ENCODE measurements around the gene SLC25A13.

Gene SLC25A13

DNA sequence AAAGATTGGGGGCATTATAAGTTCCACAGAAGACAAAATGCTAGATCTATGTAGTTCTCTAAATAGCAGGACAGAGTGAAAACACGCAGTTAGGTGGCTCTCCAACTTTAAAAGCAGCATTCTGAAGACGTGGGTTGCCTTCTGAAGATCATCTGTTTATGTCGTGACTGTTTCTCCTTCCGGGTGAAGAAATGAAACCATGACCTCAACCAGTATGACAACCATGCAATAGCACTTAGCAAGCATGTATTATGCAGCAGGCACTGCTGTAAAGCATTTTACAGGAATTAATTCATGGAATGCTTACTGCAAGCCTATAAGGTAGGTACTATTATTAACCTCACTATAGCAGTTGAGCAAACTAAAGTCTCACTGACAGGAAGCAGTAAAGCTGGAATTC is 125.2 kb downstream of the SLC25A13 start:
- Histone ChIP-seq H3K4me3 (ENCODE audit: low read length) (no peak overlapping the region), H3K4me1 (ENCODE audit: low read length) (no peaks in the 10 kb centered on the region), H3K27ac (ENCODE audit: low read length) (no peak overlapping the region), H3K9ac (ENCODE audit: low read length) (no peak overlapping the region), H2AFZ (ENCODE audit: low read length) (no peak overlapping the region), H3F3A (ENCODE audit: insufficient read depth, low read length) (no peaks in the 10 kb centered on the region), H3K9me2 (replicated peaks; ENCODE audit: insufficient read depth, low read length) (no peaks in the 10 kb centered on the region), H3K4me2 (ENCODE audit: low read depth, low read length) (no peak overlapping the region), H3K9me3 (replicated peaks; ENCODE audit: insufficient read depth, low read length) (no peaks in the 10 kb centered on the region), H4K20me1 (ENCODE audit: insufficient read depth, low read length) (no peaks in the 10 kb centered on the region), H3K36me3 (replicated peaks; ENCODE audit: insufficient read depth, low read length) (no peaks in the 10 kb centered on the region), H3K79me2 (ENCODE audit: low read length) (no peaks in the 10 kb centered on the region), H3K27me3 (replicated peaks; ENCODE audit: insufficient read depth, low read length) (no peaks in the 10 kb centered on the region)
- no peak for DNase-seq
- TF ChIP-seq EZH2 (optimal IDR thresholded peaks at IDR 0.05; ENCODE audit: low read depth, low read length) (no peak), EZH2phosphoT487 (IDR thresholded peaks at IDR 0.05; ENCODE audit: low read length) (no peak)
- TF ChIP-seq, protein P1, sequence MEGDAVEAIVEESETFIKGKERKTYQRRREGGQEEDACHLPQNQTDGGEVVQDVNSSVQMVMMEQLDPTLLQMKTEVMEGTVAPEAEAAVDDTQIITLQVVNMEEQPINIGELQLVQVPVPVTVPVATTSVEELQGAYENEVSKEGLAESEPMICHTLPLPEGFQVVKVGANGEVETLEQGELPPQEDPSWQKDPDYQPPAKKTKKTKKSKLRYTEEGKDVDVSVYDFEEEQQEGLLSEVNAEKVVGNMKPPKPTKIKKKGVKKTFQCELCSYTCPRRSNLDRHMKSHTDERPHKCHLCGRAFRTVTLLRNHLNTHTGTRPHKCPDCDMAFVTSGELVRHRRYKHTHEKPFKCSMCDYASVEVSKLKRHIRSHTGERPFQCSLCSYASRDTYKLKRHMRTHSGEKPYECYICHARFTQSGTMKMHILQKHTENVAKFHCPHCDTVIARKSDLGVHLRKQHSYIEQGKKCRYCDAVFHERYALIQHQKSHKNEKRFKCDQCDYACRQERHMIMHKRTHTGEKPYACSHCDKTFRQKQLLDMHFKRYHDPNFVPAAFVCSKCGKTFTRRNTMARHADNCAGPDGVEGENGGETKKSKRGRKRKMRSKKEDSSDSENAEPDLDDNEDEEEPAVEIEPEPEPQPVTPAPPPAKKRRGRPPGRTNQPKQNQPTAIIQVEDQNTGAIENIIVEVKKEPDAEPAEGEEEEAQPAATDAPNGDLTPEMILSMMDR (IDR thresholded peaks at IDR 0.05; ENCODE audit: low read length), result no peak

DNA sequence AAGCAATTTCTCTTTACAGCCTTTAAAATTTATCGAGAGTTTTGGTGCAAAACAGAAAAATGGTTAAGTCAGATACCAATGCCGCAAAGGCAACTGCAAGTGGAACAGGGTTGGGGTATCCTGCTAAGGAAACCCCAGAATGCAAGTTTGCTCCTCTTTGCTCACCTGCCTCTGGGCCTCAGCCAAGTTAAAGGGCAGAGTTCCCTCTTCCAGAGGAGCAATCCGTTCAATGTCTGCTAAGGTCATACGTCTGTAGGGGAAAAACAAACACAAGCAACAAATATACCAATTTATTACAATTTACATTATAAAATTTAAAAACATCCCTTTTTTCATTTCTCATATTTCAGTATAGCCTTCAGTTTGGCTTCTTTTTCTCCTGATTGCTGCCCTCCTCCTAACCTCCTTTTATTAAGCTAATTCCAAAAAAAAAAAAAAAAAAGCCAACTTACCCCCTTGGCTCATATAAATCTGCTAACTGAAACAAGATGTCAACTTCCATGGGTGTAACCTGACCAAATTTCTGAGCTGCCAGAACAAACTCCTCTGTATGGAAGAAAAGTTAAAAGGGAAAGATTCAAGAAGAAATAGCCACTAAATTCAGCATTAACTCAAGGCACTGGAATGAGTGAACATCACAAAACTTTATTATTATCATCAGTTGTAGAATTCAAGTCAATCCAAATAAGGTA is 132.6 kb downstream of the SLC25A13 start:
- Histone ChIP-seq H4K20me1 (ENCODE audit: insufficient read depth, low read length) (no peaks in the 10 kb centered on the region), H3K4me2 (ENCODE audit: low read depth, low read length) (no peak overlapping the region), H3K79me2 (ENCODE audit: low read length) (no peaks in the 10 kb centered on the region), H3K27ac (ENCODE audit: low read length) (no peak overlapping the region), H2AFZ (ENCODE audit: low read length) (no peak overlapping the region), H3K9ac (ENCODE audit: low read length) (no peak overlapping the region), H3F3A (ENCODE audit: insufficient read depth, low read length) (no peaks in the 10 kb centered on the region), H3K36me3 (replicated peaks; ENCODE audit: insufficient read depth, low read length) (peaks cover 3% of the 10 kb centered on the region; the same call in 1 of the 2 replicates), H3K4me1 (ENCODE audit: low read length) (no peaks in the 10 kb centered on the region), H3K4me3 (ENCODE audit: low read length) (no peak overlapping the region), H3K9me2 (replicated peaks; ENCODE audit: insufficient read depth, low read length) (no peaks in the 10 kb centered on the region), H3K9me3 (replicated peaks; ENCODE audit: insufficient read depth, low read length) (no peaks in the 10 kb centered on the region), H3K27me3 (replicated peaks; ENCODE audit: insufficient read depth, low read length) (no peaks in the 10 kb centered on the region)
- no peak for DNase-seq
- no peak for TF ChIP-seq EZH2phosphoT487 (IDR thresholded peaks at IDR 0.05; ENCODE audit: low read length)
- TF ChIP-seq, protein P1 (IDR thresholded peaks at IDR 0.05; ENCODE audit: low read length), result no peak

DNA sequence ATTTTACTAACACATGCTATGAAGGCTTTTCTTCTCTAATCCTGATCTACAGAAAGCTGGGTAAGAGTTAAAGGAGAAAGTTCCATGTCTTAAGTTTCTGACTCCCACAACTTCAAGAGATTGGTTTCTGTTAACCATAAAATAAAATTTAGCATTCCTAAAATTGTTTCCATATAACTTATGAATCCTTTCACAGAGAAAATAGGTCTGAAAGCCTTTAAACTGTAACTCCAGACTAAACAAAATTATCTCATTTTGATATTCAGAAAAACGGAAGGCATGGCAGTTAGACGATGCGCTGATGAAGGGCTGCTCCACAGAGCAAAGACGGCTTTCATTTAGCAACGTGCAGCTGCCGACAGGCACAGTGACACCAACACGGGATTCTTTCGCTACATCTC is 133.3 kb downstream of the SLC25A13 start:
- H3K27ac ChIP-seq (ENCODE audit: low read length), result no peak overlapping the region
- no peak overlapping the region for H3K9ac ChIP-seq (ENCODE audit: low read length)
- H3K36me3 ChIP-seq (replicated peaks; ENCODE audit: insufficient read depth, low read length), result peaks cover 3% of the 10 kb centered on the region; the same call in 1 of the 2 replicates
- no peaks in the 10 kb centered on the region for H3K27me3 ChIP-seq (replicated peaks; ENCODE audit: insufficient read depth, low read length)
- H3K9me2 ChIP-seq (replicated peaks; ENCODE audit: insufficient read depth, low read length), result no peaks in the 10 kb centered on the region
- H3K4me2 ChIP-seq (ENCODE audit: low read depth, low read length), result no peak overlapping the region
- H4K20me1 ChIP-seq (ENCODE audit: insufficient read depth, low read length), result no peaks in the 10 kb centered on the region
- H3K4me3 ChIP-seq (ENCODE audit: low read length), result no peak overlapping the region
- no peaks in the 10 kb centered on the region for H3K79me2 ChIP-seq (ENCODE audit: low read length)
- H3K4me1 ChIP-seq (ENCODE audit: low read length), result no peaks in the 10 kb centered on the region
- H3F3A ChIP-seq (ENCODE audit: insufficient read depth, low read length), result no peaks in the 10 kb centered on the region
- no peak overlapping the region for H2AFZ ChIP-seq (ENCODE audit: low read length)
- no peak for DNase-seq
- TF ChIP-seq, protein P1 (IDR thresholded peaks at IDR 0.05; ENCODE audit: low read length), result no peak
- TF ChIP-seq EZH2 (optimal IDR thresholded peaks at IDR 0.05; ENCODE audit: low read depth, low read length) (no peak), EZH2phosphoT487 (IDR thresholded peaks at IDR 0.05; ENCODE audit: low read length) (no peak)
- H3K9me3 ChIP-seq (replicated peaks; ENCODE audit: insufficient read depth, low read length), result no peaks in the 10 kb centered on the region

Data from MM.1S (cell line).